ENCODE results near the gene DLGAP3. TPM values are rescaled to one million over a fixed set of nuclear protein-coding genes. Genes with fewer than 3 reads are reported as not detected.

DLGAP3 gene
- total and polyA plus RNA-seq, 9 donors = 0.15 to 0.95 (median 0.24) TPM

DNA sequence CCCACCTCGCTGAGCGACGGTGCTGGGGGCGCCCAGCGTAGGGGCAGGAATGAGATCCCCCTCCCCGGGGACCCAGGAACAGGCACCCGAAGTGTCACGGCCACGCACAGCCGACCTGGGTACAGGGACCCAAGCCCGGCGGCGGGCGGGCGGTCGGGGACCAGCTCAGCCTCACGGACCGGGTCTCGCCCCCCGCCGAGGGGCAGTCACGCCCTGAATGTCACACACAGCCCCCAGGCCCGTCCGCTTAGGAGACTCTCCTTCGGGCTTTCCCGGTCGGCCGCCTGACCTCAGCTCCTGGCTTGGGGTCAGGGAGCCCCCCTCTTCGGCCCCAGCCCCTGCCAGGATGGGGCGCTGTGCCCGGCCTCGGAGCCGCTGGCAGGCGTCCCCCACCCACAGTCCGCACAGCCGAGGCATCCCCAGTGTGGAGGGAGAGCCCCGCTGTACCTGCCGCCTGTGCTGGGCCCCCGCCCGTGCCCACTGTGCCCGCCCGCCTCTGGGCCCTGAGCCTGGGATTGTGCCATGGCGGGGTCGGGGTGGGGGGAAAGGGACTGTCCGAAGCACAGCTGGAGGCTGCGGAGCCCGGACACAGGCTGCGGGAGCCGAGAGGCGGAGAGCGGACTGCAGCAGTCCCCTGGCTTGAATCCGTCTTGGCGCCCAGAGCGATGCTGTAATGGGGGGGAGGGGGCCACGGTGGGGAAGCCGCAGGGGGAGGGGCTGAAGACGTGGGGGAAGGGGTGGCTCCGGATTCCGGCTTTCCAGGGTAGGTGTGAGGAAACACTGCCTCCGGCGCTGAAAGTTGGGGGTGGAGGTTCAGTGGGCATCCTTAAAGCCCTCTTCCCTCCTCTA is 627 bp upstream of the DLGAP3 start:
- no peak for DNase-seq
- Histone ChIP-seq H3K4me3 (ENCODE audit: low read length) (peak overlapping the region; percentile 5), H3K27me3 (ENCODE audit: control insufficient read depth, insufficient read depth, low read length) (peaks cover 57% of the 10 kb centered on the region), H3K9me3 (replicated peaks; ENCODE audit: control insufficient read depth, low read depth, low read length) (no peaks in the 10 kb centered on the region), H3K4me1 (ENCODE audit: control insufficient read depth, insufficient read depth, low read length) (peaks cover 10% of the 10 kb centered on the region), H3K36me3 (ENCODE audit: control insufficient read depth, insufficient read depth, low read length) (no peaks in the 10 kb centered on the region), H3K27ac (ENCODE audit: low read length) (no peak overlapping the region)
- WGBS (ENCODE audit: insufficient coverage) = under 1% methylated on average over 52 of the region's 61 CpGs

DNA sequence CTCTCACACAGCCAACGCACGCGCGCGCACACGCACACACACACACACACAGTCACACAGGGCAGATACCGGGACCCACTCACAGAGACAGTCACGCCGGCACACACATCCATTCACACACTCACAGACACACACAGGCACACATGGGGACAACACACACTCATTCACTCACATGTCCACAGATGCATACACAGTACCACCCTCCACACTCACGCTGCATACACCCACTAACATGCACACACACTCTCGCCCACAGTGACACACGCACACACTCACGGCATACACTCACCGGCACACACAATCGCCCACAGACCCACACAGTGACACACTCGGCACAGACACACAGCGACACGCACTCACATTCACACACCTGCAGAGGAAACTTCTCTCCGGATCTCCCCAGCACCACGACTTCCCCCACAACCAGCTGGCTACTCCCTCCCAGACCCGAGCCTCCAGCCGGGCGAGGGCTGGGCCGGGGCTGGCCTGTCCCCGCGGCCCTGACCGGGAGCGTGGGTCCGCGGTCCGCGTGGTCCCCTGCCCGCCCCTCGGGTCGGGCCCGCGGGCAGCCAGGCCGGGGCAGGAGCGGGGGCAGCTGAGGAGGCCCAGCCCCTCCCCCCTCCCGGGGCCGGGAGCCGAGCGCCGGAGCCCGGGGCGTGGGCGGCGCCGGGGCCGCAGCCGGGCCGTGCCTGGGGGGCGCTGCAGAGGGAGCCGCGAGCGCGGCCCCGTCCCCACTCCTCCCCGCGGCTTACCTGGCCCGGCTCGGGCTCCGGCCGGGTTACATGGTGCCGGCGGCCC is 552 bp downstream of the DLGAP3 start:
- WGBS (ENCODE audit: insufficient coverage) = 4% methylated on average over 66 of the region's 66 CpGs
- H3K27ac ChIP-seq (ENCODE audit: low read length) = no peak overlapping the region
- H3K27me3 ChIP-seq (ENCODE audit: control insufficient read depth, insufficient read depth, low read length) = peaks cover 57% of the 10 kb centered on the region
- no peaks in the 10 kb centered on the region for H3K36me3 ChIP-seq (ENCODE audit: control insufficient read depth, insufficient read depth, low read length)
- peaks cover 10% of the 10 kb centered on the region for H3K4me1 ChIP-seq (ENCODE audit: control insufficient read depth, insufficient read depth, low read length)
- no peak for DNase-seq
- H3K9me3 ChIP-seq (replicated peaks; ENCODE audit: control insufficient read depth, low read depth, low read length) = no peaks in the 10 kb centered on the region
- no peak overlapping the region for H3K4me3 ChIP-seq (ENCODE audit: low read length)

DNA sequence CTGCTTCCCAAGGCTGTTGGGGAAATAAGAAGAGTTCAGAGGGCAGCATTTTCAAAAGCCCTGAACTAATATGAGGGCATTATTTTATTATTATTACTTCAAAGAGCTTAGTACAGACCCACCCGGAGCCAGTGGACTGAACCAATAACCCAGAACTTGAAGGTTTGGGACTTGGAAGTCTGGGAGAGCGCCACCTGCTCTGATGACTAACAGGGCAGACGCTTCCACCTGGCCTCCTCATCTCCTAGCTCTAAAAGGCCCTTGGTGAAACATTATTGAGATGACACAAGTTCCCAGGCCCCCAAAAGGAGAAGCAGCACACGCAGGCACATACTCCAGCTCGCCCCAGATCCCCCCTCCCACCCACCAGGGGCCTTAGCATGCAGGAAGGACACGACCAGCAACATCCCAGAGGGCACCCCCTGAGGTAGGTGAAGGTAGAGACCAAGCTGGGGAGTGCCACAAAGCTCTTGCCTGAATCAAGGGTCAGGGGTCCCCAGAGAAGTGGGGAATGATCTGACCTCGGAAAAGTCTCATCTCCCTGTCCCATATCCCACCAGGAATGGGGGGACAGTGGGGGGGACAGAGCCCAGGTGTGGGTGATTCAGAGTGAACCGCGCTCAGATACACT is 1.3 kb downstream of the DLGAP3 start:
- Histone ChIP-seq H3K36me3 (ENCODE audit: control insufficient read depth, insufficient read depth, low read length) (no peaks in the 10 kb centered on the region), H3K9me3 (replicated peaks; ENCODE audit: control insufficient read depth, low read depth, low read length) (no peaks in the 10 kb centered on the region), H3K27ac (ENCODE audit: low read length) (no peak overlapping the region), H3K27me3 (ENCODE audit: control insufficient read depth, insufficient read depth, low read length) (peaks cover 61% of the 10 kb centered on the region), H3K4me1 (ENCODE audit: control insufficient read depth, insufficient read depth, low read length) (peaks cover 10% of the 10 kb centered on the region), H3K4me3 (ENCODE audit: low read length) (no peak overlapping the region)
- DNase-seq = no peak
- 52% methylated on average over 2 of the region's 9 CpGs for WGBS (ENCODE audit: insufficient coverage)

DNA sequence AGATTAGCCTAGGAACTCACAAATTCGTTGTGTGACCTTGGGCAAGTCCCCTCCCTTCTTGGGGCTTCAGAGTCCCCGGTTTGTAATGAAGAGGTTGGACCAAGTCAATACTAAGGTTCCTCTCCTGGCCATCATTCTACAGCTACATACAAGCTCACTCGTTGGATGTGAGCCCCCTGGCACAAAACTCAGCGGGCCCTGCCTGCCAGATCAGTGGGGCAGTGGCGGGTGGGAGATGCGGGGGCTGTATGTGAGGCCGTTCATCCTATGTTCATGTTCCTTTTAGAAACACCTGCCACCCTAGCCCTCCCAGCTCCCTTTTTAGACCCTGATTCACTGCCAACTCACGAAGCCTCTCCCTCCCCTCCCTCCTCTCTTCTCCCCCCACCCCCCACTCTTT is 2.1 kb downstream of the DLGAP3 start:
- DNase-seq = no peak
- Histone ChIP-seq H3K4me3 (ENCODE audit: low read length) (no peak overlapping the region), H3K36me3 (ENCODE audit: control insufficient read depth, insufficient read depth, low read length) (no peaks in the 10 kb centered on the region), H3K4me1 (ENCODE audit: control insufficient read depth, insufficient read depth, low read length) (peaks cover 10% of the 10 kb centered on the region), H3K27ac (ENCODE audit: low read length) (no peak overlapping the region), H3K27me3 (ENCODE audit: control insufficient read depth, insufficient read depth, low read length) (peaks cover 61% of the 10 kb centered on the region), H3K9me3 (replicated peaks; ENCODE audit: control insufficient read depth, low read depth, low read length) (no peaks in the 10 kb centered on the region)
- WGBS (ENCODE audit: insufficient coverage) = 70% methylated on average over 2 of the region's 8 CpGs

DNA sequence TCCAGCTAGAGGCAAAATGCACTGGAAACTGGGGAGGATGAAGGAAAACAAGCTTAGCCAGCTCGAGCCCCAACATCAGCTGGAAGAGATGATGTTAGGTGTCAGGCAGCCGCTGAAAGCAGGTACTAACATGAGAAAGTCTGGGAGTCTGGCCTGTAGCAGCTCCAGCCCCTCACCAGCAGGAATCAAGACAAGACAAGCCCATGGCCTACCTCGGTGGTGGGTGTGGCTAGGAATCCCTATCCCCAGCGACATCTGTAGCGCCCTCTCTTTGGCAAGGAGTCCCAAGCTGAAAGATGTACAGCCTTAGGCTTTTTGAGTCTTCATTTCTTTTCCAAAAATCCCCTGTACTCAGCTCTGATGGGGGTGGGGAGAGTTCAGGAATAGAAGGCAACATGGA is 2.6 kb downstream of the DLGAP3 start:
- H3K27me3 ChIP-seq (ENCODE audit: control insufficient read depth, insufficient read depth, low read length) = peaks cover 58% of the 10 kb centered on the region
- DNase-seq = no peak
- peaks cover 10% of the 10 kb centered on the region for H3K4me1 ChIP-seq (ENCODE audit: control insufficient read depth, insufficient read depth, low read length)
- WGBS (ENCODE audit: insufficient coverage) = 20% methylated on average over 4 of the region's 5 CpGs
- no peaks in the 10 kb centered on the region for H3K9me3 ChIP-seq (replicated peaks; ENCODE audit: control insufficient read depth, low read depth, low read length)
- no peak overlapping the region for H3K4me3 ChIP-seq (ENCODE audit: low read length)
- H3K27ac ChIP-seq (ENCODE audit: low read length) = no peak overlapping the region
- no peaks in the 10 kb centered on the region for H3K36me3 ChIP-seq (ENCODE audit: control insufficient read depth, insufficient read depth, low read length)

DNA sequence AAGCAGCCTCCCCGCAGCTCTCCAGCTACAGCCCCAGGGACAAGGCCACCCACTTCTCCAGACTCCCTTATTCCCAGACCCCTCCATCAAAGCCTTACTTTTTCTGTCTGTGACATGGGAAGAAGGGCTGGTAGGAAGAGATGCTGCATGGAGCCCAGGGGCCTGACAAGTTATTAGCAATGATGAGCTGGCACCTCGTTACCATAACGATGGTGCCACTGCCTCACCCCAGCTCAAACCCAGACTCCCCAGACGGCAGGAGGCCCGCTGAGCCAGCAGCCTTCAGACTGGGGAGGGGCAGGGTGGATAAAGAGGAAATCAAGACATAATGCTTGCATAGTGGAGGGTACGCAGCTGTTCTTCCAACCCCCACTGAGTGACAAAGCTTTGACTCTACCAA is 3.3 kb downstream of the DLGAP3 start:
- DNase-seq = no peak
- Histone ChIP-seq H3K9me3 (replicated peaks; ENCODE audit: control insufficient read depth, low read depth, low read length) (no peaks in the 10 kb centered on the region), H3K4me3 (ENCODE audit: low read length) (no peak overlapping the region), H3K27ac (ENCODE audit: low read length) (no peak overlapping the region), H3K27me3 (ENCODE audit: control insufficient read depth, insufficient read depth, low read length) (peaks cover 52% of the 10 kb centered on the region), H3K36me3 (ENCODE audit: control insufficient read depth, insufficient read depth, low read length) (no peaks in the 10 kb centered on the region), H3K4me1 (ENCODE audit: control insufficient read depth, insufficient read depth, low read length) (peaks cover 10% of the 10 kb centered on the region)
- 20% methylated on average over 1 of the region's 6 CpGs for WGBS (ENCODE audit: insufficient coverage)

DNA sequence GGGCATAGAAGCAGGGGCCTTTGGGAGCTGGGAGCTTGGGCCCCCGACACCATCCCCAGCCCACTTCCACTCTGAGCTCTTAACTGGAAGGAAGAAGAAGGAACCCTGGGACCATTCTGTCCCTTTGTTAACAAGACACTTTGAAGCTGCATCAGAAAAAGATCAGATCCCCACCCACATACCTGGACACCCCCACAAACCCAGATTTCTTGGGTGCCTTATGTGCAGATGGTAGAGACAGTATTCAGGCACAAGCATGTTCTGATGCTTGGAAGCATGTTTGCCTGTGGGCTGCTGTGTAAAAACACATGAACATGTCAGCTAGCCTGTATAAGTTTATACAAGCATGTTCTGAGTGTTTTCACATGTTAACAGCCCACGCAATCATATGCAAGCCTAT is 3.7 kb downstream of the DLGAP3 start:
- Histone ChIP-seq H3K36me3 (ENCODE audit: control insufficient read depth, insufficient read depth, low read length) (no peaks in the 10 kb centered on the region), H3K27me3 (ENCODE audit: control insufficient read depth, insufficient read depth, low read length) (peaks cover 48% of the 10 kb centered on the region), H3K27ac (ENCODE audit: low read length) (no peak overlapping the region), H3K4me1 (ENCODE audit: control insufficient read depth, insufficient read depth, low read length) (peaks cover 10% of the 10 kb centered on the region), H3K9me3 (replicated peaks; ENCODE audit: control insufficient read depth, low read depth, low read length) (no peaks in the 10 kb centered on the region), H3K4me3 (ENCODE audit: low read length) (no peak overlapping the region)
- 100% methylated on average over 1 of the region's 2 CpGs for WGBS (ENCODE audit: insufficient coverage)
- no peak for DNase-seq

DNA sequence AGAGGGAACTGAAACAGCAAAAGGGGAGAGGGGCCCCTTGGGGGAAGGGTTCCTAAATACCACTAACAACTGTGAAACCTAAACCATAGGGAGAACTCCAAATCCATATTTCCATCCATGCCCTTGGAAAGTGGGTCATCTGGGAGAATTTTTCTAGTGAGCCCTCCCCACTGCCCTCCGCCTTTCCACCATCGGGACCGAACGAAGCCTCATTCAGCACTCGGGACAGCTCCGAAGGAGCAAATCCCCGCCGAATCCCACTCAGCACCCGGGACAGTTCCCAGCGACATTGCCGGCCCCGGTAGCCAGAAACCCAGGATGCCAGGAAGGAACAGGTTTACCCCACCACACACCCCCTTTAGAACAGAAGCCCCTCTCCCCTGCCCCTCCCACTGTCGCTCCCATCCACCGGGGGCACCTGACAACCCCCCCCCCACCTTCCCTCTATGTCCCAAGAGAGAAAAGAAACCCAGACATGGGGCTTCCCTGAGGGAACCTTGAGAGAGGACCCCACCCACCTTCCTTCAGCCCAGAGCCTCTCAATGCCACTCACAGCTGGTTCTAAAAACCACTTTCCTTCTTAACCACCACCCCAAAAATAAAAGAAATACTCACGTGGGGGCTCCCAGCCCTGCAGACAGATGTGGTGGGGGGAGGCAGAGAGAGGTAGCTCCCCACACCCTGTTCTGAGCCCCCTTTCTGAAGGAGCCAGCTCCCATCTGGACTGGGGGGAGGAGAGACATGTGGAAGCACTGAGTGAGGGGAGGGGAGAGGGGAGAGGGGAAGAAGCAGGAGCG is 4.5 kb downstream of the DLGAP3 start:
- Histone ChIP-seq H3K27me3 (ENCODE audit: control insufficient read depth, insufficient read depth, low read length) (peaks cover 42% of the 10 kb centered on the region), H3K4me1 (ENCODE audit: control insufficient read depth, insufficient read depth, low read length) (peaks cover 6% of the 10 kb centered on the region), H3K4me3 (ENCODE audit: low read length) (no peak overlapping the region), H3K27ac (ENCODE audit: low read length) (no peak overlapping the region), H3K9me3 (replicated peaks; ENCODE audit: control insufficient read depth, low read depth, low read length) (no peaks in the 10 kb centered on the region), H3K36me3 (ENCODE audit: control insufficient read depth, insufficient read depth, low read length) (no peaks in the 10 kb centered on the region)
- DNase-seq = peak; percentile 85
- WGBS (ENCODE audit: insufficient coverage) = 0% methylated on average over 13 of the region's 16 CpGs

DNA sequence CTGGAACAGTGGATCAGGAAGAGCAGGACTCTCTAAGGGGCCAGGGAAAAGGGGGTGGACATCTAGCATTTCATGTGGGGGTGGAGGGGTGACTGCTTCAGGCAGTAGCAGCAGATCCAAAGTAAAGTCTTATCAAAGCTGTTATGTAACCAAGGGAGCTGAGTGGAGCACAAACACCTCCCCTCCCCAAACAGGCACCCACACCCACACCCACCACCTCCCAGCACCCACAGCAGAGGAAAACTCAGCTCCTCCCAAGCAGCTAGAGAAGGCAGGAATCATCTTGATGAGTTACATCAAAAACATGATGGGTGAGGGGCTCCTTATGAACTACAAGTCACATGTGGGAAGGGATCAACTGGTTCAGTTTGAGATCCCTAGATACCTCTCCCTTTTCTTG is 6.0 kb downstream of the DLGAP3 start:
- Histone ChIP-seq H3K4me1 (ENCODE audit: control insufficient read depth, insufficient read depth, low read length) (no peaks in the 10 kb centered on the region), H3K27me3 (ENCODE audit: control insufficient read depth, insufficient read depth, low read length) (peaks cover 39% of the 10 kb centered on the region), H3K36me3 (ENCODE audit: control insufficient read depth, insufficient read depth, low read length) (no peaks in the 10 kb centered on the region), H3K27ac (ENCODE audit: low read length) (no peak overlapping the region), H3K9me3 (replicated peaks; ENCODE audit: control insufficient read depth, low read depth, low read length) (no peaks in the 10 kb centered on the region), H3K4me3 (ENCODE audit: low read length) (no peak overlapping the region)
- no peak for DNase-seq

Data from muscle of leg (tissue), 11 donors.